Colonic mucosa (tissue), 4 donors: Measurements from ENCODE around the gene PLXND1. TPM values are rescaled to one million over a fixed set of nuclear protein-coding genes. Genes with fewer than 3 reads are reported as not detected.

Experiments used
- DNase-seq: peaks from one replicate; pipeline ENCODE4 v3.0.0-alpha.2; 2020
- H3K27ac ChIP-seq: fragments of 200-600 bp; one replicate; pipeline ENCODE4 v1.8.0; 2021
- H3K27me3 ChIP-seq: fragments of 200-600 bp; one replicate; pipeline ENCODE4 v1.8.0; 2021
- H3K36me3 ChIP-seq: fragments of 200-600 bp; one replicate; pipeline ENCODE4 v1.8.0; 2021
- H3K4me1 ChIP-seq: fragments of 200-600 bp; one replicate; pipeline ENCODE4 v1.8.0; 2021; ENCODE audit warnings: mild to moderate bottlenecking
- H3K4me3 ChIP-seq: fragments of 200-600 bp; one replicate; pipeline ENCODE4 v1.8.0; 2021
- H3K9ac ChIP-seq, 2 donors: one replicate each; pipeline ENCODE4 v1.7.0; 2013; ENCODE audit warnings: control low read depth in 2 of 2, low read depth in 2 of 2, low read length in 2 of 2
- H3K9me3 ChIP-seq: fragments of 200-600 bp; one replicate; pipeline ENCODE4 v1.8.0; 2021
- intact Hi-C: fragments of 100-400 bp; cut with DNase I; formaldehyde crosslinking; loops from one replicate; pipeline ENCODE4 v1.14.1; 2022
- total RNA-seq, 2 donors: library from RNA; stranded (reverse); fragmentation: NEBNext Ultra II Directional in 1 of 2; extraction: Animal tissue kit (Norgen Biotek cat#: 25700) in 1 of 2; gene quantifications; one replicate each; pipeline ENCODE4 v1.2.1, GENCODE V29; 2021
- TF ChIP-seq, protein P1 (sequence below): fragments of 200-600 bp; IDR thresholded peaks from one replicate; pipeline ENCODE4 v1.8.0; 2022; ENCODE audit warnings: antibody characterized with exemption, mild to moderate bottlenecking
- donor health status: healthy.
- donor health status: DM: no; HTN: no; CAD: no.
- donor health status: DM: no; HTN: no; CAD: no.

Gene PLXND1
- total RNA-seq, 2 donors from 2014 or later: 25.6 to 26.7 TPM

DNA sequence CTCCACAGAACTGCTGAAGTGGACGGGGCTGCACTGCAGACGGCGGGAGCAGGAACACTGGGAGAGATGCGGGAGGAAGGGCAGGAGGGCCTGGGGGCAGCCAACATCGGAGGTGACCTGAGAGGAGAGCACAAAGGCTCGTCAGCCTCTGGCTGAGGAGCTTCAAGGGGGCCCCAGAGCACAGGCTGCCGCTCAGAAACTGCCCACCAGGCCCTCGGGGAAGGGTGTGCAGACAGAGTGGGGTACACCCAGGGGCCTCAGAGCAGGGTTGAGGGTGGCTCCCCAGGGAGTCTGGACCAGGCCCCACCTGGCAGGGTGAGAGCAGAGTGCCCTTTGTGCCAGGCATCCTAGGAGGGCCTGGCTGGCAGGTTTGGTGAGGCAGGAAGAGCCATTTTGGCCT, 92.8 kb downstream of the PLXND1 start:
- no peaks in the 10 kb centered on the region for H3K4me1 ChIP-seq
- H3K27me3 ChIP-seq: no peaks in the 10 kb centered on the region
- no peak overlapping the region for H3K9ac ChIP-seq
- TF ChIP-seq, protein P1, sequence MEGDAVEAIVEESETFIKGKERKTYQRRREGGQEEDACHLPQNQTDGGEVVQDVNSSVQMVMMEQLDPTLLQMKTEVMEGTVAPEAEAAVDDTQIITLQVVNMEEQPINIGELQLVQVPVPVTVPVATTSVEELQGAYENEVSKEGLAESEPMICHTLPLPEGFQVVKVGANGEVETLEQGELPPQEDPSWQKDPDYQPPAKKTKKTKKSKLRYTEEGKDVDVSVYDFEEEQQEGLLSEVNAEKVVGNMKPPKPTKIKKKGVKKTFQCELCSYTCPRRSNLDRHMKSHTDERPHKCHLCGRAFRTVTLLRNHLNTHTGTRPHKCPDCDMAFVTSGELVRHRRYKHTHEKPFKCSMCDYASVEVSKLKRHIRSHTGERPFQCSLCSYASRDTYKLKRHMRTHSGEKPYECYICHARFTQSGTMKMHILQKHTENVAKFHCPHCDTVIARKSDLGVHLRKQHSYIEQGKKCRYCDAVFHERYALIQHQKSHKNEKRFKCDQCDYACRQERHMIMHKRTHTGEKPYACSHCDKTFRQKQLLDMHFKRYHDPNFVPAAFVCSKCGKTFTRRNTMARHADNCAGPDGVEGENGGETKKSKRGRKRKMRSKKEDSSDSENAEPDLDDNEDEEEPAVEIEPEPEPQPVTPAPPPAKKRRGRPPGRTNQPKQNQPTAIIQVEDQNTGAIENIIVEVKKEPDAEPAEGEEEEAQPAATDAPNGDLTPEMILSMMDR: no peak
- no peak for DNase-seq
- H3K9me3 ChIP-seq: no peaks in the 10 kb centered on the region
- intact Hi-C loops: no loop called here
- no peak overlapping the region for H3K4me3 ChIP-seq
- no peak overlapping the region for H3K27ac ChIP-seq
- no peaks in the 10 kb centered on the region for H3K36me3 ChIP-seq

DNA sequence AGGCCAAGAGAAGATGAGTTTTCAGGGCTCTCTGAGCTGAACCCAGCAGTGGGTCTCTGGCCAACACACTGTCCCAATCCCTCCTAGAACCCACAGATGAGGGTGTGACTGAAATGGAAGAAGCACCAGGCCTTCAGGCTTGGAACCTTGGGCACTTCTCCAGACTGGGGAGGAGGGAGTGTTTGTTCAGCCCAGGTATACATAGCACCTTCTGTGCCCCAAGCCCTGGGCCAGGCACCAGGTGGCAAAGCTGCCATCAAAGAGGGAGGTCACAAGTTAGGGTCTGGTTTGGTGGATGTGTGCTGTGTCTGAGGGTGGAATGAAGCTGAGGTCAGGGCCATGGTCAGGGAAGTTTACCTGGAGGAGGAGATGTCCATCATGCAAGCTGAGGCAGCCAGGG, 93.9 kb downstream of the PLXND1 start:
- DNase-seq: no peak
- H3K4me1 ChIP-seq: no peaks in the 10 kb centered on the region
- H3K27me3 ChIP-seq: no peaks in the 10 kb centered on the region
- TF ChIP-seq, protein P1: no peak
- H3K9me3 ChIP-seq: no peaks in the 10 kb centered on the region
- no peak overlapping the region for H3K4me3 ChIP-seq
- H3K27ac ChIP-seq: no peak overlapping the region
- intact Hi-C loops: no loop called here
- H3K36me3 ChIP-seq: no peaks in the 10 kb centered on the region
- no peak overlapping the region for H3K9ac ChIP-seq

DNA sequence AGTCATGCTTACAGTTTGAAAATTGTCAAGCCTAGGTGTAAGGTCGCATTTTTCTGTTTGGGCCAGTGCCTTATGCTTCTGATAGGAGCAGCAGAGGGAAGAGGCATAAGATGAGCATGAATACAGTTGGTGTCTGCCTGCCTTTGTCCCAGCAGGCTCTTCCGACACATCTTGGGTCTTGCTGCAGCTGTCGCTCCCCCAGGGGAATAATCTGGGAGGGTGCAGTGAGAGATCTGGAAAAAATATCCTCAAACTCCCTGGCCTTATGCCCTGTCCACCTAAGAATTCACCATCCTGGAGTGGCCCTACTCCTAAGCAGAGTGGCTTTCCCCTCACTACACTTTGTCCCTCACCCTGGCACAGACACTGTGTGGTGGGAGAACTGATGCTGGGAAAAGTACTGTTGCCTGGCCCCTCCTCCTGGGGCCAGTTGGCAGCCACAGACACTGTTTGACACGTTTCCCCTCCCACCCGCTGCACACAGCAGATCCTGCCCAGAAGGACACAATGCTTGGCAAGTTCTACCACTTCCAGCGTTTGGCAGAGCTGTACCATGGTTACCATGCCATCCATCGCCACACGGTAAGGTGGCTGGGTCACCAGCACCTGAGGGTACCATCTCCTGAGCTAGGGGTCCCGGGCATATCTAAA, 99.2 kb downstream of the PLXND1 start:
- H3K4me1 ChIP-seq: no peaks in the 10 kb centered on the region
- no peaks in the 10 kb centered on the region for H3K36me3 ChIP-seq
- no peaks in the 10 kb centered on the region for H3K9me3 ChIP-seq
- H3K9ac ChIP-seq: no peak overlapping the region
- H3K27ac ChIP-seq: no peak overlapping the region
- TF ChIP-seq, protein P1: no peak
- no peak overlapping the region for H3K4me3 ChIP-seq
- intact Hi-C loops: no loop called here
- no peak for DNase-seq
- no peaks in the 10 kb centered on the region for H3K27me3 ChIP-seq

DNA sequence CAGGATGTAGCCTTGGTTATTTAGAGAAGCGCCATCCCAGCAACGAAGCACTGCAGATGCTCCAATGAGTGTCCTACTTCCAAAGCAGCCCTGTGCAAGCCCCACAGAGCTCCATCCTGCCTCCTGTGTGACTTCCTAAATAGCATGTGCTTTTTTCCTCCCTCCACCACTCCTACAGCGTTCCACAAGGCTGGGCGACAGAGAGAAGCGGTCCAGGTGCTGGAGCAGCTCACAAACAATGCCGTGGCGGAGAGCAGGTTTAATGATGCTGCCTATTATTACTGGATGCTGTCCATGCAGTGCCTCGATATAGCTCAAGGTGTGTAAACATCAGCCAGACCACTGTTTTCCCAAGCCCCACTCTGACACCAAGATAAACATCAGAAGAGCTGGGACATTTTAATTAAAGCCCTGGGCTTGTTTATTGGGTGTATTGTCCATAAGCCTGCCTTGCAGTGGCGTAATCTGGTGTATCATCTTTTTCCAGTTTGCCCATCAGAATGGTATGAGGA, 100.2 kb downstream of the PLXND1 start:
- no peak overlapping the region for H3K9ac ChIP-seq
- intact Hi-C loops: no loop called here
- no peaks in the 10 kb centered on the region for H3K36me3 ChIP-seq
- H3K4me3 ChIP-seq: no peak overlapping the region
- H3K9me3 ChIP-seq: no peaks in the 10 kb centered on the region
- no peak for DNase-seq
- TF ChIP-seq, protein P1: no peak
- H3K4me1 ChIP-seq: no peaks in the 10 kb centered on the region
- no peak overlapping the region for H3K27ac ChIP-seq
- H3K27me3 ChIP-seq: no peaks in the 10 kb centered on the region

DNA sequence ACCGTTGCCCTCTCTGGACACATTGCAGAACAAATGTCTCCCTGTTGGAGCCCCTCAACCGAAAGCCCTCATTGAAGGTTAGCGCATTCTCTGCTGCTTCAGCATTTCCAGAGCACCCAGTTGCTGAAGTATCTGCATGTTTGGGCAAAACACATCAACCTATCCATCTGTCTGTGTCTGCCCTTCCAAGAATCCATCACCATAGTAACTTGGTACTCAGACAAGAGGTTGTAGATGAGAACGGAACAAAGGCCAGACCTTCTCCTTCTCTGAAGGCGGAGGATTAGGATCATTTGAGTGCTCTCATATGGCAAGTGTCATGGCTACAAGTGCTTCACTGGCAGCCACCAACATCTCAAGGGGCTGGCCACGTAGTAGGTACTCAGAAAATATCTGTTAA, 101.1 kb downstream of the PLXND1 start:
- intact Hi-C loops: no loop called here
- TF ChIP-seq, protein P1: no peak
- H3K36me3 ChIP-seq: no peaks in the 10 kb centered on the region

More for the DNA sequence above, 101.1 kb downstream of the PLXND1 start:
- Histone ChIP-seq H3K27me3 (no peaks in the 10 kb centered on the region), H3K4me3 (no peak overlapping the region), H3K9ac (no peak overlapping the region), H3K4me1 (no peaks in the 10 kb centered on the region), H3K9me3 (no peaks in the 10 kb centered on the region), H3K27ac (no peak overlapping the region)
- no peak for DNase-seq

Other genes starting within 250 kb of the PLXND1 start
- gene EFCAB12, start 178.0 kb downstream of the PLXND1 start, total RNA-seq: under 1 TPM; 0.16 to 0.47 TPM
- 10 to 100 TPM; 25.0 to 28.9 TPM for gene MBD4, start 166.7 kb downstream of the PLXND1 start, total RNA-seq
- 10 to 100 TPM; 15.6 to 31.5 TPM for gene IFT122, start 166.5 kb downstream of the PLXND1 start, total RNA-seq
- not detected for gene RHO, start 78.0 kb downstream of the PLXND1 start, total RNA-seq
- not detected for gene H1-8, start 63.5 kb downstream of the PLXND1 start, total RNA-seq